HG03571 (cell line): ENCODE data around the gene ZFYVE16.
"Not testable (repeated sequence)": the region's sequence is repeated elsewhere in the genome, so short reads cannot be mapped to it uniquely, and the experiment has no call there.

ENCODE experiments used
- ATAC-seq: cut with Tn5 transposase; IDR thresholded peaks from one replicate; pipeline ENCODE4 v1.9.1; 2021; ENCODE audit not compliant: unreplicated experiment

Gene ZFYVE16

GRCh38 chr5:80487444-80487828 is 79.6 kb downstream of the ZFYVE16 start:
- ATAC-seq = no peak

- peak; percentile 67 for ATAC-seq
These were observed 80.2 kb downstream of the ZFYVE16 start, which contains the start of gene FAM151B for GRCh38 chr5:80487829-80488721. Gene FAM151B, plus strand, starts transcription at chr5:80488100. Its CDS starts 24 bp downstream, at chr5:80488124.

GRCh38 chr5:80491296-80491695 is 83.4 kb downstream of the ZFYVE16 start:
- ATAC-seq = no peak

- no peak for ATAC-seq
These were observed 84.9 kb downstream of the ZFYVE16 start for GRCh38 chr5:80492741-80493140.

GRCh38 chr5:80493443-80493842 is 85.6 kb downstream of the ZFYVE16 start:
- not testable (repeated sequence) for ATAC-seq

- no peak for ATAC-seq
These were observed 88.0 kb downstream of the ZFYVE16 start for GRCh38 chr5:80495891-80496290.

- ATAC-seq = no peak
These were observed 94.9 kb downstream of the ZFYVE16 start for GRCh38 chr5:80502800-80503199.

GRCh38 chr5:80503641-80504040 is 95.8 kb downstream of the ZFYVE16 start:
- ATAC-seq = no peak

GRCh38 chr5:80504833-80505232 is 97.0 kb downstream of the ZFYVE16 start:
- ATAC-seq = no peak

- ATAC-seq = no peak
These were observed 99.8 kb downstream of the ZFYVE16 start for GRCh38 chr5:80507663-80508062.

- no peak for ATAC-seq
These were observed 101.0 kb downstream of the ZFYVE16 start for GRCh38 chr5:80508844-80509243.

- no peak for ATAC-seq
These were observed 101.5 kb downstream of the ZFYVE16 start for GRCh38 chr5:80509362-80509761.

GRCh38 chr5:80516826-80517225 is 109.0 kb downstream of the ZFYVE16 start:
- no peak for ATAC-seq
